ENCODE data around the gene CAPN12. TPM values are rescaled to one million over a fixed set of nuclear protein-coding genes. Genes with fewer than 3 reads are reported as not detected.

CAPN12 gene
- total RNA-seq, 1 experiment from 2014 or later = 8.8 TPM

DNA sequence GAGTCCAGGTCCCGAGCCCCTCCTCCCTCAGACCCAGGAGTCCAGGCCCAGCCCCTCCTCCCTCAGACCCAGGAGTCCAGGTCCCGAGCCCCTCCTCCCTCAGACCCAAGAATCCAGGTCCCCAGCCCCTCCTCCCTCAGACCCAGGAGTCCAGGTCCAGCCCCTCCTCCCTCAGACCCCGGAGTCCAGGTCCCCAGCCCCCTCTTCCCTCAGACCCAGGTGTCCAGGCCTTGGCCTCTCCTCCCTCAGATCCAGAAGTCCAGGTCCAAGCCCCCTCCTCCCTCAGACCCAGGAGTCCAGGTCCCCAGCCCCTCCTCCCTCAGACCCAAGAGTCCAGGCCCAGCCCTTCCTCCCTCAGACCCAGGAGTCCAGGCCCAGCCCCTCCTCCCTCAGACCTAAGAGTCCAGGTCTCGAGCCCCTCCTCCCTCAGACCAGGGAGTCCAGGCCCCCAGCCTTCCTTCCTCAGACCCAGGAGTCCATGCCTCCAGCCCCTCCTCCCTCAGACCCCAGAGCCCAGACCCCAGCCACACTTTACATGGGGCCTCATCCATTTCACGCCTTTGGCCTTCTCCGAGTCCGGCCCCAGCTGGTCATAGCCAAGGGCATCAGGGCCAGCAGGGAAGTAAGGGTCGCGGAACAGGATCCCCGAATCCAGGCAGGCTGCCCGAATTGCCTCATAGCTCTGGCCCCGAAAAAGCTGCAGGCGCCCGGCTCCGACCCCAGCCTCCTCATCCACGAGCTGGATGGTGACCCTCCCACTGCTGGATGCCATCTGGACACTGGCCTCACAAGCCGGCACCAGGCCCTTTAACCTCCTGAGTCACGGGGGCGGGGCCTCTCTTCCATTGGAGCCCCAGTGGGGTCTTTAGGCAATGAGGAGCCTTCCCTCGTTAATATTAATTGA lies 628 bp downstream of the CAPN12 start:
- Histone ChIP-seq H3K79me2 (ENCODE audit: insufficient read depth, low read length) (no peaks in the 10 kb centered on the region), H3K27ac (ENCODE audit: low read depth, low read length) (no peak overlapping the region), H4K20me1 (ENCODE audit: insufficient read depth) (no peaks in the 10 kb centered on the region), H3K9me3 (ENCODE audit: control insufficient read depth in 1 of 2, insufficient read depth in 1 of 2, low read depth in 1 of 2, low read length in 2 of 2) (no peaks in the 10 kb centered on the region), H3K4me2 (ENCODE audit: low read length) (no peak overlapping the region), H3K9ac (ENCODE audit: low read length) (no peak overlapping the region), H2AFZ (ENCODE audit: low read depth, low read length, poor library complexity, severe bottlenecking) (no peak overlapping the region), H3K36me3 (ENCODE audit: control insufficient read depth in 1 of 2, insufficient read depth in 2 of 2, low read length in 2 of 2) (no peaks in the 10 kb centered on the region), H3K4me1 (ENCODE audit: control insufficient read depth in 1 of 2, insufficient read depth in 2 of 2, low read length in 2 of 2) (no peaks in the 10 kb centered on the region), H3K9me2 (ENCODE audit: insufficient read depth) (no peaks in the 10 kb centered on the region), H3K4me3 (replicated peaks in 1 of 2; ENCODE audit: low read depth in 1 of 2, low read length in 2 of 2) (no peak overlapping the region), H3K27me3 (ENCODE audit: insufficient read depth, low read length) (no peaks in the 10 kb centered on the region)
- intact Hi-C loops (cut with micrococcal nuclease) = no loop called here
- BruUV-seq (replicated peaks) = no TSS peak
- DNase-seq (ENCODE audit: low read depth, low spot score) (no peak), ATAC-seq (no peak)
- RAD21 ChIA-PET (ENCODE audit: low non-redundant PET in 1 of 2, low total read pairs in 2 of 2, uncharacterized antibody in 2 of 2, unreplicated experiment in 2 of 2) = no interaction called here
- CTCF ChIA-PET = no interaction called here
- POLR2A ChIA-PET = no interaction called here
- TF ChIP-seq EZH2phosphoT487 (IDR thresholded peaks at IDR 0.05; ENCODE audit: borderline replicate concordance) (no peak), ELF1 (IDR thresholded peaks at IDR 0.05; ENCODE audit: borderline replicate concordance, low read depth) (no peak), SRF (IDR thresholded peaks at IDR 0.05; ENCODE audit: low read depth) (no peak), SP1 (IDR thresholded peaks at IDR 0.05; ENCODE audit: low read depth) (no peak), TCF7L2 (IDR thresholded peaks at IDR 0.05; ENCODE audit: borderline replicate concordance, extremely low read depth, insufficient read depth, insufficient read length) (no peak), RAD21 (IDR thresholded peaks at IDR 0.05; ENCODE audit: low read depth) (no peak), JUND (IDR thresholded peaks at IDR 0.05) (no peak), ZFX (IDR thresholded peaks at IDR 0.05) (no peak), REST (IDR thresholded peaks at IDR 0.05; ENCODE audit: low read depth) (no peak), CEBPB (IDR thresholded peaks at IDR 0.05; ENCODE audit: low read depth) (no peak), FOSL1 (IDR thresholded peaks at IDR 0.05; ENCODE audit: low read depth) (no peak), SIN3A (IDR thresholded peaks at IDR 0.05; ENCODE audit: low read depth) (no peak), YY1 (IDR thresholded peaks at IDR 0.05; ENCODE audit: extremely low read depth, insufficient replicate concordance, low read depth, low read length) (no peak), POLR2A (IDR thresholded peaks at IDR 0.05; ENCODE audit: borderline replicate concordance, extremely low read depth, insufficient read depth, insufficient read length) (no peak), POLR2AphosphoS5 (IDR thresholded peaks at IDR 0.05; ENCODE audit: low read depth, low read length) (no peak), CBX3 (IDR thresholded peaks at IDR 0.05; ENCODE audit: low read depth) (no peak)
- TF ChIP-seq, protein P1, sequence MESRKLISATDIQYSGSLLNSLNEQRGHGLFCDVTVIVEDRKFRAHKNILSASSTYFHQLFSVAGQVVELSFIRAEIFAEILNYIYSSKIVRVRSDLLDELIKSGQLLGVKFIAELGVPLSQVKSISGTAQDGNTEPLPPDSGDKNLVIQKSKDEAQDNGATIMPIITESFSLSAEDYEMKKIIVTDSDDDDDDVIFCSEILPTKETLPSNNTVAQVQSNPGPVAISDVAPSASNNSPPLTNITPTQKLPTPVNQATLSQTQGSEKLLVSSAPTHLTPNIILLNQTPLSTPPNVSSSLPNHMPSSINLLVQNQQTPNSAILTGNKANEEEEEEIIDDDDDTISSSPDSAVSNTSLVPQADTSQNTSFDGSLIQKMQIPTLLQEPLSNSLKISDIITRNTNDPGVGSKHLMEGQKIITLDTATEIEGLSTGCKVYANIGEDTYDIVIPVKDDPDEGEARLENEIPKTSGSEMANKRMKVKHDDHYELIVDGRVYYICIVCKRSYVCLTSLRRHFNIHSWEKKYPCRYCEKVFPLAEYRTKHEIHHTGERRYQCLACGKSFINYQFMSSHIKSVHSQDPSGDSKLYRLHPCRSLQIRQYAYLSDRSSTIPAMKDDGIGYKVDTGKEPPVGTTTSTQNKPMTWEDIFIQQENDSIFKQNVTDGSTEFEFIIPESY (IDR thresholded peaks at IDR 0.05; ENCODE audit: extremely low read depth, insufficient replicate concordance, low read length) = no peak
- TF ChIP-seq, protein P2, sequence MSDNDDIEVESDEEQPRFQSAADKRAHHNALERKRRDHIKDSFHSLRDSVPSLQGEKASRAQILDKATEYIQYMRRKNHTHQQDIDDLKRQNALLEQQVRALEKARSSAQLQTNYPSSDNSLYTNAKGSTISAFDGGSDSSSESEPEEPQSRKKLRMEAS (IDR thresholded peaks at IDR 0.05) = no peak
